Measurements from ENCODE around the gene TLNRD1.

Gene TLNRD1

DNA sequence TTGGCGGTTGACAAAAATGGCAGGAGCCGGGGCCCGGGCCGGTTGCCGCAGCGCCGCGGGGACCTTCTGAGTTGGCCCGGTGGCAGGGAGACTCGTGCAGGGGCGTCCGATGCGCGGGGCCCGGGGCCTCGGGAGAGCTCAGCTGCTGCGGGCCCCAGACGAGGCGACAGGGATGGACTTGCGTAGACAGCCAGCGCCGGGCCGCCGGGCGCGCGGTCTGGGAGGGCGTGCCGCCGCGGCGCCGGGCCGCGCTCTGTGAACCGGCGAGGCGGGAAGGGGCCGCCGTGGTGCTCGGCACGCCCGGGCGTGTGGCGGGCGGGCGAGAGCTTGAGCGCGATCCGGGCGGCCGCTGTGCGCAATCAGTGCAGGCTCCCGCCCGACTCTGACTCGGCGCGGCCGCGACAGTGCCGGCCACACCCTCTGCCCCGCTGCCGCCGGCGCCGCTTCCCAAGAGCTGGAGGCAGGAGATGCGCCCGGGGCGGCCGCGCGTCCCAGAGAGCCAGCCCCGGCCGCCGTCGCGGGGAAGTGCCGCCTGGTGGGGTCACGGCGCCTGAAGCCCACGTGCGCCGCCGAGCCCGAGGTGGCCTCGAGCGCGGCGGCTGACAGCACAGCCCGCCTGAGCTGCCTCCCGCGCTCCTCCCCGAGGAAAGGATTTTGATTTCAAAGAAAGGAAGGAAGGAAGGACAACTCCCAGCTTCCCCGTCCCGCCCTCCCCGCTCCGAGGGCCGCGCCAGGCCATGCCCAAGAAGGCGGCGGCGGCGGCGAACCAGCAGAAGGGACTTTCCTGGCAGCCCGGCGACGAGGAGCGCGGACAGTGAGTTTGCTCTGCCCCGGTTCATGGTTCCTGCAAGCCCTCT lies 657 bp downstream of the TLNRD1 start:
- no peak for FAIRE-seq
- peak; percentile 61 for DNase-seq (ENCODE audit: low spot score)

- no peak for FAIRE-seq
- DNase-seq (ENCODE audit: low spot score) = peak; percentile 27
These were observed 1.2 kb downstream of the TLNRD1 start for GRCh38 chr15:81002009-81002330.

DNA sequence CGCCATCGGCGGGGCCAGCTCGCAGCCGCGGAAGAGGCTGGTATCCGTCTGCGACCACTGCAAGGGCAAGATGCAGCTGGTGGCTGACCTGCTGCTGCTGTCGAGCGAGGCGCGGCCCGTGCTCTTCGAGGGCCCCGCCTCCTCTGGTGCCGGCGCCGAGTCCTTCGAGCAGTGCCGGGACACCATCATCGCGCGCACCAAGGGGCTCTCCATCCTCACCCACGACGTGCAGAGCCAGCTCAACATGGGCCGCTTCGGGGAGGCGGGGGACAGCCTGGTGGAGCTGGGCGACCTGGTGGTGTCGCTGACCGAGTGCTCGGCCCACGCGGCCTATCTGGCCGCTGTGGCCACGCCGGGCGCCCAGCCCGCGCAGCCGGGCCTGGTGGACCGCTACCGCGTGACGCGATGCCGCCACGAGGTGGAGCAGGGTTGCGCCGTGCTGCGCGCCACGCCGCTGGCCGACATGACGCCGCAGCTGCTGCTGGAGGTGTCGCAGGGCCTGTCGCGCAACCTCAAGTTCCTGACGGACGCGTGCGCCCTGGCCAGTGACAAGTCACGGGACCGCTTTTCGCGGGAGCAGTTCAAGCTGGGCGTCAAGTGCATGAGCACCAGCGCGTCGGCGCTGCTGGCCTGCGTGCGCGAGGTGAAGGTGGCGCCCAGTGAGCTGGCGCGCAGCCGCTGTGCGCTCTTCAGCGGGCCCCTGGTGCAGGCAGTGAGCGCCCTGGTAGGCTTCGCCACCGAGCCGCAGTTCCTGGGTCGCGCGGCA lies 1.8 kb downstream of the TLNRD1 start:
- peak; percentile 49 for DNase-seq (ENCODE audit: low spot score)
- no peak for FAIRE-seq

GRCh38 chr15:81003097-81003350 lies 2.3 kb downstream of the TLNRD1 start:
- DNase-seq (ENCODE audit: low spot score) (no peak), FAIRE-seq (no peak)

DNA sequence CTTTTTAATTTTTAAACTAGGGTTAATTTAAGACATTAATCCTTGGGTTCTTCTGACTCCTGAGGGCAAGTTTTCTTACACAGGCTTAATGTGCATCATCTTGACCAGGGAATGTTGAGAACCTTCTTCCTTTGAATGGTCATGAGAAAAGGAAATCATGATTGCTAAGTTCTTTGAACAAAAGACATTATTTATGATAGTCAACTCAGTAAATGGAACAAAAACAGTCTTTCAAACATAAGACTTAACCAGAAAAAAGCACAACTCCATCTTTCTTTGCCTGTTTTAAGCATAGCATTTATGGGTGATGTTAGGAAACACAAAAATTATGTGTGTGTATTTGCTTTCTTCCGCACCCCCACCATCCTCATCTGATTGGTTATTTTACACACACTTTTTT lies 5.4 kb downstream of the TLNRD1 start:
- FAIRE-seq (no peak), DNase-seq (ENCODE audit: low spot score) (no peak)

- FAIRE-seq = no peak
- no peak for DNase-seq (ENCODE audit: low spot score)
These were observed 6.8 kb downstream of the TLNRD1 start for GRCh38 chr15:81007428-81008064.

DNA sequence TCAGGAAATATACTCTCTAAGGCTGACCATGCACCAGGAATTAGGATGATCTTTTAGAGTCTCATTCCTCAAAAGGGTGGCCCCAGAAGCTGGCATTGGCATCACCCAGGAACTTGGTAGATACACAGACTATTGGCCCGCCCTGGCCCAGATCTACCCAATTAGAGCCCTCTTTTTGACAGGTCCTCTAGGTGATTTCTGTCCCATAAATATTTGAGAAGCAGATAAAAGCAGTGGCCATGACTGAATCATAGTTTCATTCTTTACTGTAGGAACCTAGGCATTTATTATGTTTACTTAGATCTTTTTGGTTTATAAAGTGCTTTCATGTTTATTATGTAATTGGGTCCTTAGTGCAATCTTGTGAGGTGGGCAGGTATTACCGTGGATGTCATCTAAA lies 7.6 kb downstream of the TLNRD1 start:
- DNase-seq (ENCODE audit: low spot score) (no peak), FAIRE-seq (no peak)

DNA sequence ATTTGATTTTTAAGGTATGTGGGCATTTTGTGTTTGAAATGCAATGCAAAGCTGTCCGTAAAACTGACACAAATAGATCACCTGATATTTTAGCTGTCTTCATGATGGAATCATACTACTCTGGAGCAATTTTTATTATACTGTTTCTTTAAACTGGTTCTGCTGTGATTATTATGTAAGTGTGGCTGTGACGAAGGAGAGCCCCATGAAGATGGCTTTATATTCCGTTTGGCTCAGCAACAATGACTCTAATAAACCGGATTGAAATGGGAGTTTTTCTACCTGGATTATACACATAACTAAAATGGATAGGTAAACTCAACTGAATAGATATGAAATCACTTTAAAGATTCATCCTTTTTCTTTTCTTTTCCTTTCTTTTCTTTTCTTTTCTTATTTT lies 9.4 kb downstream of the TLNRD1 start:
- DNase-seq (ENCODE audit: low spot score) = no peak
- no peak for FAIRE-seq

GRCh38 chr15:81011593-81011992 lies 10.9 kb downstream of the TLNRD1 start:
- DNase-seq (ENCODE audit: low spot score) = no peak
- no peak for FAIRE-seq

GRCh38 chr15:81012588-81012987 lies 11.9 kb downstream of the TLNRD1 start:
- FAIRE-seq (no peak), DNase-seq (ENCODE audit: low spot score) (no peak)

GRCh38 chr15:81013396-81013929 lies 12.7 kb downstream of the TLNRD1 start:
- FAIRE-seq (no peak), DNase-seq (ENCODE audit: low spot score) (no peak)

DNA sequence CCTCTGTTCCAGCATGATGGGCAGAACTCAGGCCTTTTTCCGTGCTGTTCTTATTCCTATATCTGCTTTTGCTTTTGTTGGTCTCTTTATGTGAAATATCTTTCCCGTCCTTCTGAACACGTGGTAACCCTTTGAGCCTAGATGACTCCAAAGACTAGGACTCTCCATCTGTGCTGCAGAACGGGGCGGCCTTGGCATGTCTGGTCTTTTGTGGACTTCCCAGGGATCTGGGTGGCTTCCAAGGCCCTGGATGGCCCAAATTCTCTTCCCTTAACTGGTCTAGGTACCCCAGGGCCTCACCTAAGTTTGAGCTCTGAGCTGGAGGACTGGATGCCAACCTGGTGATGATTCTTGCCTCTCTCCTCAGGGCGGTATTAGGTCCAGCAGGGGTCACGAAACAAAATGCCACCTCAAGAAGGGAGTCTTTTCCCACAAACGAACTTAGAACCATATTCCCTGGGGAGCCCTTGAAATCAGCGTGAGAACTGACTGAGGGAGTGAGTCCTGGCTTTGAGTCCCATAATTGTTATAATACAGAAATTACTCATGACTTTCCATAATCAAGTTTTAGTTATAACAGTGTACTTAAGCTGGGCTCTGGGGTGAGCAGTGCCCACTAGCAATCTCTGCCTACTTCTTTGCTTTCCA lies 13.8 kb downstream of the TLNRD1 start:
- FAIRE-seq (no peak), DNase-seq (ENCODE audit: low spot score) (no peak)

GRCh38 chr15:81015621-81016488 lies 15.1 kb downstream of the TLNRD1 start:
- FAIRE-seq (no peak), DNase-seq (ENCODE audit: low spot score) (no peak)

- DNase-seq (ENCODE audit: low spot score) (no peak), FAIRE-seq (no peak)
These were observed 15.9 kb downstream of the TLNRD1 start for GRCh38 chr15:81016489-81017068.

GRCh38 chr15:81018197-81018596 lies 17.5 kb downstream of the TLNRD1 start:
- FAIRE-seq (no peak), DNase-seq (ENCODE audit: low spot score) (no peak)

DNA sequence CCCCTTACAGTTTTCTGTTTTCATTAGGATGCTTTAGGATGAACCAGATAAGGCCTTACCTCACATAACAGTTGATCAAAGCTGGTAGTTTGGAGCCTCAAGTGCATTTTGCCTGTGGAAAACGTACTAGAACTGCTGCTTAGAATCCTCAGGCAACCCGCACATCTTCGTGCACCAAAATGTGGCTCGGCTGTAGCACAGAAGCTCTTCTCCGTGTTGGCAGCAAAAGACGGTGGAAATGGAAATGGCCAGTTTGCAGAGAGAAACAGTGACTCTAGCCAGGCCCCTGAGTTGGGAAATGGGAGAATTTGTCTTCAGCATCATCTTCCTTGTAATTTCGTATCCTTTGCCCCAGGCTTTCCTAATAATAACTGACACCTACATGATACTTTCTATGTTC lies 20.6 kb downstream of the TLNRD1 start:
- FAIRE-seq = no peak
- no peak for DNase-seq (ENCODE audit: low spot score)

GRCh38 chr15:81023483-81024264 lies 23.0 kb downstream of the TLNRD1 start:
- DNase-seq (ENCODE audit: low spot score) (no peak), FAIRE-seq (no peak)

DNA sequence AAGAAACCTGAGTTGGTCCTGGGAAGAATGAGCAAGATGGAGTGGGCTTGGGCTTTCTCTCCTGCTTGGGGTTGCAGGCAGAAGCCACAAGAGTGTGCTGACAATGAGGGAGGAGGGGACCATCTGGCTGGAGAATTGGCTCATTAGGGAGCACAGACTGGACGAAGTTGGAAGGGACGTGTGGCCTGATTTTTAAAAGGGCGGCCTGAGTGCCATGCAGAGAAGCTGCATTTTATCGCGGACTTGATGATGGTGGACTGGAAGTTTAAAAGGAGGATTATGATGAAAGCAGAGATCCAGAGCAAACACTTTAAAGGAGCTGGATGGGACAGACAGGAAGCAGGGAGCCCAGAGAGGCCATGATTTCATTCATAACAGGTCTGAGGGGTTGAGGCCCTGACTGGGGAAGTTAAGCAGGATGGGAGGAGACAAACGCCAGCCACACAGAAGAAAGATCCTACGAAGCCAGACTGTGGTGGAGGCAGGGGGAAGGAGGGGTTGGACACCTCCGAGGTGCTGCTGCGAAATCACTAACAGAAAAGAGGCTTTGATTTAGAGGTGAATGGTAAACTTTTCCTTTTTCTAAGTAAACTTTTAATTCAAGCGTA lies 23.6 kb downstream of the TLNRD1 start:
- DNase-seq (ENCODE audit: low spot score) (no peak), FAIRE-seq (no peak)

GRCh38 chr15:81024936-81025335 lies 24.2 kb downstream of the TLNRD1 start:
- no peak for DNase-seq (ENCODE audit: low spot score)
- FAIRE-seq = no peak
